Uterus (tissue), 4 donors: Measurements from ENCODE around the gene NECAB2. TPM values are rescaled to one million over a fixed set of nuclear protein-coding genes. Genes with fewer than 3 reads are reported as not detected.

Experiments used
- DNase-seq, 2 donors: peaks; one replicate each; pipeline ENCODE4 v3.0.0-alpha.2; 2019 to 2020
- H3K27ac ChIP-seq, 2 donors: fragments of 200-600 bp; sonication (generic); 1 replicate in 1 of 2; 2 replicates in 1 of 2; pipeline ENCODE4 v1.5.1; 2016 to 2018
- H3K27me3 ChIP-seq, 2 donors: fragments of 200-600 bp; sonication (generic); one replicate each; pipeline ENCODE4 v1.5.1; 2018 to 2019; ENCODE audit warnings: control low read depth in 1 of 2
- H3K36me3 ChIP-seq, 2 donors: fragments of 200-600 bp; sonication (generic); one replicate each; pipeline ENCODE4 v1.5.1; 2019; ENCODE audit warnings: control low read depth in 1 of 2
- H3K4me1 ChIP-seq, 2 donors: fragments of 200-600 bp; sonication (generic); one replicate each; pipeline ENCODE4 v1.5.1; 2018 to 2019; ENCODE audit warnings: control low read depth in 1 of 2
- H3K4me3 ChIP-seq, 2 donors: fragments of 200-600 bp; sonication (generic); 1 replicate in 1 of 2; 2 replicates in 1 of 2; pipeline ENCODE4 v1.5.1; 2018 to 2019; ENCODE audit warnings: mild to moderate bottlenecking in 1 of 2
- H3K9me3 ChIP-seq, 2 donors: fragments of 200-600 bp; sonication (generic); one replicate each; pipeline ENCODE4 v1.5.1; 2019; ENCODE audit warnings: control low read depth in 1 of 2
- CTCF ChIP-seq, 4 experiments: fragments of 200-600 bp in 2 of 4; fragments of 450-650 bp in 2 of 4; sonication (generic) in 2 of 4; IDR thresholded peaks; one replicate each; pipeline ENCODE4 v1.5.1; 2016 to 2019; ENCODE audit warnings: antibody characterized with exemption in 4 of 4, mild to moderate bottlenecking in 2 of 4, moderate library complexity in 1 of 4
- POLR2A ChIP-seq, 2 donors: fragments of 450-650 bp; IDR thresholded peaks; one replicate each; pipeline ENCODE4 v1.6.1; 2016; ENCODE audit warnings: antibody characterized with exemption in 2 of 2, mild to moderate bottlenecking in 1 of 2, moderate library complexity in 1 of 2
- intact Hi-C: fragments of 100-400 bp; cut with DNase I; formaldehyde crosslinking; loops from one replicate; pipeline ENCODE4 v1.15.1; 2023; ENCODE audit warnings: low total_unique reads
- total RNA-seq, 4 donors: library from RNA; depleted of rRNA in 3 of 4; stranded (reverse); fragments of >200 nt in 3 of 4; gene quantifications; one replicate each; pipeline versions ENCODE4 v1.1.0 to v1.2.4, GENCODE V29; 2014 to 2023
- donor health status: DM: yes; HTN: yes; CAD: no.

Gene NECAB2
- total RNA-seq, 4 donors from 2014 or later, result 1.1 to 1.4 TPM; not detected in 2

GRCh38 chr16:83935858-83936255, 32.2 kb upstream of the NECAB2 start:
- intact Hi-C loops, result no loop called here
- TF ChIP-seq CTCF (IDR thresholded peaks at IDR 0.05), result no peak
- no peak for TF ChIP-seq POLR2A (IDR thresholded peaks at IDR 0.05)
- H3K36me3 ChIP-seq, result no peaks in the 10 kb centered on the region
- no peaks in the 10 kb centered on the region for H3K9me3 ChIP-seq
- no peaks in the 10 kb centered on the region for H3K4me1 ChIP-seq
- no peaks in the 10 kb centered on the region for H3K27me3 ChIP-seq
- H3K27ac ChIP-seq, result no peak overlapping the region
- no peak for DNase-seq
- H3K4me3 ChIP-seq, result no peak overlapping the region

GRCh38 chr16:83936581-83937165, 31.4 kb upstream of the NECAB2 start:
- no peaks in the 10 kb centered on the region for H3K36me3 ChIP-seq
- no peak overlapping the region for H3K27ac ChIP-seq
- H3K4me3 ChIP-seq, result no peak overlapping the region
- no peaks in the 10 kb centered on the region for H3K27me3 ChIP-seq
- intact Hi-C loops, result no loop called here
- no peaks in the 10 kb centered on the region for H3K9me3 ChIP-seq
- DNase-seq, result no peak
- no peaks in the 10 kb centered on the region for H3K4me1 ChIP-seq
- TF ChIP-seq CTCF (IDR thresholded peaks at IDR 0.05), result no peak
- TF ChIP-seq POLR2A (IDR thresholded peaks at IDR 0.05), result no peak

- no peak for DNase-seq
- Histone ChIP-seq H3K36me3 (no peaks in the 10 kb centered on the region), H3K9me3 (no peaks in the 10 kb centered on the region), H3K27me3 (no peaks in the 10 kb centered on the region), H3K4me1 (no peaks in the 10 kb centered on the region), H3K27ac (no peak overlapping the region), H3K4me3 (no peak overlapping the region)
- intact Hi-C loops, result no loop called here
- TF ChIP-seq POLR2A (IDR thresholded peaks at IDR 0.05) (no peak), CTCF (IDR thresholded peaks at IDR 0.05) (no peak)
Observed at GRCh38 chr16:83937267-83937666, 30.8 kb upstream of the NECAB2 start.

- Histone ChIP-seq H3K4me3 (no peak overlapping the region), H3K9me3 (no peaks in the 10 kb centered on the region), H3K36me3 (no peaks in the 10 kb centered on the region), H3K27me3 (no peaks in the 10 kb centered on the region), H3K4me1 (no peaks in the 10 kb centered on the region), H3K27ac (no peak overlapping the region)
- intact Hi-C loops, result no loop called here
- DNase-seq, result no peak
- TF ChIP-seq POLR2A (IDR thresholded peaks at IDR 0.05), result no peak
- no peak for TF ChIP-seq CTCF (IDR thresholded peaks at IDR 0.05)
Observed at GRCh38 chr16:83937922-83938885, 29.8 kb upstream of the NECAB2 start.

- DNase-seq, result no peak
- intact Hi-C loops, result no loop called here
- Histone ChIP-seq H3K4me3 (no peak overlapping the region), H3K27ac (no peak overlapping the region), H3K27me3 (no peaks in the 10 kb centered on the region), H3K9me3 (no peaks in the 10 kb centered on the region), H3K4me1 (no peaks in the 10 kb centered on the region), H3K36me3 (no peaks in the 10 kb centered on the region)
- no peak for TF ChIP-seq POLR2A (IDR thresholded peaks at IDR 0.05)
- TF ChIP-seq CTCF (IDR thresholded peaks at IDR 0.05), result no peak
Observed at GRCh38 chr16:83939266-83939855, 28.7 kb upstream of the NECAB2 start.
